Endothelial cell of umbilical vein (primary cell): ENCODE measurements around the gene MVB12B. TPM values are rescaled to one million over a fixed set of nuclear protein-coding genes. Genes with fewer than 3 reads are reported as not detected.

Experiments
- BruUV-seq: library from RNA; stranded (reverse); fragments of 400-500 nt; replicated peaks from 2 replicates; lab custom pipeline; 2021; lab: Mats Ljungman, UMichigan
- CTCF ChIA-PET: fragments of 300-600, 350-600 bp; sonication (Branson Sonifier 250); formaldehyde crosslinking; loops from one replicate; lab custom pipeline; 2021; ENCODE audit warnings: antibody characterized with exemption, inconsistent platforms; lab: Charles Lee
- POLR2A ChIA-PET: fragments of 300-600, 350-600 bp; sonication (Branson Sonifier 250); formaldehyde crosslinking; loops from one replicate; lab custom pipeline; 2021; ENCODE audit warnings: antibody characterized with exemption, inconsistent platforms; lab: Charles Lee
- DNase-seq: peaks from one replicate; pipeline ENCODE4 v3.0.0-alpha.2; 2011; ENCODE audit warnings: low read depth, low spot score
- FAIRE-seq: peaks from 2 replicates; lab custom pipeline; 2011; peaks lifted over from hg19 to GRCh38; lab: Jason Lieb, UNC
- H2AFZ ChIP-seq: 2 replicates; pipeline ENCODE4 v1.6.0; 2012; ENCODE audit warnings: low read depth, low read length, control low read depth, inconsistent platforms
- H3K27ac ChIP-seq: 2 replicates; pipeline ENCODE4 v1.5.1; 2011; ENCODE audit warnings: low read depth, mild to moderate bottlenecking, control low read depth, low read length, moderate library complexity; ENCODE audit not compliant: insufficient read depth
- H3K27me3 ChIP-seq, 2 experiments: 2 replicates each; pipeline versions ENCODE4 v1.6.0 to v1.6.1; 2011; ENCODE audit warnings: low read length in 2 of 2, mixed read lengths in 1 of 2; ENCODE audit not compliant: control insufficient read depth in 2 of 2, insufficient read depth in 2 of 2
- H3K36me3 ChIP-seq, 2 experiments: 2 replicates in 1 of 2; 3 replicates in 1 of 2; pipeline ENCODE4 v1.5.1; 2011; ENCODE audit warnings: low read length in 2 of 2, mild to moderate bottlenecking in 1 of 2, moderate library complexity in 1 of 2; ENCODE audit not compliant: control insufficient read depth in 2 of 2, insufficient read depth in 2 of 2; ENCODE audit errors: extremely low read depth in 1 of 2
- H3K4me1 ChIP-seq: 3 replicates; pipeline ENCODE4 v1.5.1; 2011; ENCODE audit warnings: mild to moderate bottlenecking, low read length; ENCODE audit not compliant: control insufficient read depth, insufficient read depth; ENCODE audit errors: extremely low read depth
- H3K4me2 ChIP-seq: 2 replicates; pipeline ENCODE4 v1.6.1; 2011; ENCODE audit warnings: low read length, control low read depth, mixed read lengths; ENCODE audit not compliant: insufficient read depth
- H3K4me3 ChIP-seq, 3 experiments: fragments of 200-600 bp in 1 of 3; sonication (generic), shearing (Covaris generic) in 1 of 3; replicated peaks in 1 of 3; 2 replicates each; pipeline ENCODE4 v1.5.1; 2011 to 2016; ENCODE audit warnings: control low read depth in 3 of 3, low read length in 3 of 3, mild to moderate bottlenecking in 2 of 3, inconsistent platforms in 1 of 3, low read depth in 1 of 3, moderate library complexity in 1 of 3; ENCODE audit not compliant: insufficient read depth in 1 of 3
- H3K79me2 ChIP-seq: 2 replicates; pipeline ENCODE4 v1.6.0; 2012; ENCODE audit warnings: low read length, inconsistent platforms; ENCODE audit not compliant: control insufficient read depth, insufficient read depth
- H3K9ac ChIP-seq: replicated peaks from 2 replicates; pipeline ENCODE3; 2011; ENCODE audit warnings: low read length, control low read depth; ENCODE audit not compliant: insufficient read depth; ENCODE audit errors: extremely low read depth
- H3K9me1 ChIP-seq: replicated peaks from 3 replicates; pipeline ENCODE4 v1.6.0; 2011; ENCODE audit warnings: mild to moderate bottlenecking, low read length; ENCODE audit not compliant: control insufficient read depth, insufficient read depth; ENCODE audit errors: extremely low read depth
- H3K9me3 ChIP-seq: replicated peaks from 2 replicates; pipeline ENCODE4 v1.5.1; 2012; ENCODE audit warnings: low read length, inconsistent platforms; ENCODE audit not compliant: control insufficient read depth, insufficient read depth
- H4K20me1 ChIP-seq: replicated peaks from 2 replicates; pipeline ENCODE3; 2011; ENCODE audit warnings: mild to moderate bottlenecking, low read length; ENCODE audit not compliant: control insufficient read depth, insufficient read depth; ENCODE audit errors: extremely low read depth
- EZH2 ChIP-seq: IDR thresholded peaks from 2 replicates; pipeline ENCODE4 v1.6.1; 2012; ENCODE audit warnings: borderline replicate concordance, low read depth, mild to moderate bottlenecking, moderate library complexity, low read length, inconsistent platforms; ENCODE audit not compliant: severe bottlenecking
- FOS ChIP-seq: IDR thresholded peaks from 2 replicates; pipeline ENCODE4 v1.6.1; 2011; ENCODE audit warnings: mild to moderate bottlenecking, low read length, moderate library complexity, borderline replicate concordance; ENCODE audit not compliant: insufficient read depth
- GATA2 ChIP-seq: IDR thresholded peaks from 2 replicates; pipeline ENCODE4 v1.7.0; 2011; ENCODE audit warnings: low read depth, mild to moderate bottlenecking, moderate library complexity, mixed read lengths, low read length; ENCODE audit not compliant: insufficient read length, insufficient read depth
- JUN ChIP-seq: IDR thresholded peaks from 2 replicates; pipeline ENCODE4 v1.6.1; 2011; ENCODE audit warnings: borderline replicate concordance, low read depth; ENCODE audit not compliant: insufficient read length, insufficient read depth
- MAX ChIP-seq: IDR thresholded peaks from 2 replicates; pipeline ENCODE4 v1.6.1; 2011; ENCODE audit not compliant: insufficient read depth, insufficient read length
- MYC ChIP-seq: IDR thresholded peaks from one replicate; pipeline ENCODE4 v1.6.1; 2011; ENCODE audit warnings: mild to moderate bottlenecking, low read depth, low read length
- POLR2A ChIP-seq: IDR thresholded peaks from 2 replicates; pipeline ENCODE4 v1.6.1; 2012; ENCODE audit warnings: low read depth, mild to moderate bottlenecking, control low read depth, low read length
- POLR2AphosphoS5 ChIP-seq: IDR thresholded peaks from 2 replicates; pipeline ENCODE4 v1.6.1; 2012; ENCODE audit warnings: low read depth, mild to moderate bottlenecking, control low read depth, low read length, moderate library complexity; ENCODE audit not compliant: insufficient read depth
- dilution Hi-C: fragments of 300-500 bp; cut with MboI; formaldehyde crosslinking; loops from one replicate; pipeline ENCODE4 v1.15.0; 2019; ENCODE audit warnings: low sequenced_read_pairs; ENCODE audit not compliant: extremely low pct_ligation_motif_present
- intact Hi-C: fragments of 100-400 bp; cut with micrococcal nuclease; formaldehyde crosslinking; loops from one replicate; pipeline ENCODE4 v1.10.0; 2022
- polyA plus RNA-seq, 4 experiments: library from polyadenylated mRNA; depleted of rRNA in 3 of 4; stranded (reverse) in 3 of 4; unstranded in 1 of 4; fragments of >200 nt; gene quantifications; 2 replicates each; pipeline versions ENCODE4 v1.2.1 to v1.2.3, GENCODE V29; 2011 to 2012; ENCODE audit warnings: missing spikeins in 1 of 4
- total RNA-seq: library from RNA; stranded (reverse); gene quantifications from 2 replicates; pipeline ENCODE4 v1.2.3, GENCODE V29; 2021
- TF ChIP-seq, protein P1 (sequence below), 2 donors: IDR thresholded peaks; 1 replicate in 1 of 2; 2 replicates in 1 of 2; pipeline ENCODE4 v1.5.1; 2011; ENCODE audit warnings: low read length in 2 of 2, mild to moderate bottlenecking in 2 of 2, moderate library complexity in 2 of 2, control low read depth in 1 of 2, inconsistent platforms in 1 of 2, low read depth in 1 of 2; ENCODE audit not compliant: insufficient read depth in 1 of 2; ENCODE audit errors: extremely low read depth in 1 of 2

MVB12B gene
- total and polyA plus RNA-seq, 2 donors (not counting 3 experiments of a cell fraction or from before 2014, with no cell fraction given): 6.6 to 17.3 TPM

DNA sequence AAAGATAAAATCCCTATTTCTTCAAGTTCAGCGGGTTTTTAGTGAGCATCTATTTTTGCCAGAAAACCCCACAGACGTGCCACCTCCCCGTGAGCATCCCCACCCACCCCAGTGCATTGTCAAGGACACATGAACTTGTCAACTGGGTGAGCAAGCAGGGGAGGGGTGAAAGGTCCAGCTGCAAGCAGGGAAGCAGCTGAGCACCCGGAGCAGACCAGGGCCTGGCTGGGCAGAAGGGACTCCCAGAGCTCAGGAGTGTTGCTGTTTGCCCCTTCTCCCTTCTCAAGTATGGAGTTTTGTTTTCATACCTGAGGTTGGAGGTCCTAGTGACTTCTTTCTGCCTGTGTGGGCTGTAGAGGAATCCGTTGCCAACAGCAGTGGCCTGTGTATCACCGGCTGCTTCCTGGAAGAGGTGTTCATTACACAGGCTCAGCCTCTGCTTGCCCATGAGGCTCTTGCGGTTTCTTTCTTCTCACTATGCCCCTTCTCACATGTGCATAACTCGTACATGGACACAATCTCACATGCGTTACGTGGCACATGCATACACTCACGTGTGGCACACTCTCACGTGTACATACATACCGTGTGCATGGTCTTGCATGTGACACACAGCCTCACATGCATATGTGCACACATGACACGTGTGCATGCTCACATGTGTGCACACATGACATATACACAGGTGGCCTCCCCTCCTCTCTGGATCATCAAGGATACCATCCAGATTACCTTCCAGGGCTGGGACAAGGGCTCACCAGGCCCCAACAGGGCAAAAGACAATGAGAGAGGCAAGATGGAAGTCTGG lies 126.7 kb downstream of the MVB12B start:
- BruUV-seq: no TSS peak

More for the DNA sequence above, 126.7 kb downstream of the MVB12B start:
- intact Hi-C loops (no loop called here), dilution Hi-C loops (no loop called here)
- Histone ChIP-seq H2AFZ (no peak overlapping the region), H3K27me3 (no peaks in the 10 kb centered on the region), H3K27ac (no peak overlapping the region), H3K9me3 (no peaks in the 10 kb centered on the region), H3K9me1 (no peaks in the 10 kb centered on the region), H3K4me2 (no peak overlapping the region), H4K20me1 (no peaks in the 10 kb centered on the region), H3K36me3 (no peaks in the 10 kb centered on the region), H3K79me2 (no peaks in the 10 kb centered on the region), H3K9ac (no peak overlapping the region), H3K4me1 (no peaks in the 10 kb centered on the region), H3K4me3 (no peak overlapping the region)
- no peak for TF ChIP-seq POLR2A
- TF ChIP-seq, protein P1, sequence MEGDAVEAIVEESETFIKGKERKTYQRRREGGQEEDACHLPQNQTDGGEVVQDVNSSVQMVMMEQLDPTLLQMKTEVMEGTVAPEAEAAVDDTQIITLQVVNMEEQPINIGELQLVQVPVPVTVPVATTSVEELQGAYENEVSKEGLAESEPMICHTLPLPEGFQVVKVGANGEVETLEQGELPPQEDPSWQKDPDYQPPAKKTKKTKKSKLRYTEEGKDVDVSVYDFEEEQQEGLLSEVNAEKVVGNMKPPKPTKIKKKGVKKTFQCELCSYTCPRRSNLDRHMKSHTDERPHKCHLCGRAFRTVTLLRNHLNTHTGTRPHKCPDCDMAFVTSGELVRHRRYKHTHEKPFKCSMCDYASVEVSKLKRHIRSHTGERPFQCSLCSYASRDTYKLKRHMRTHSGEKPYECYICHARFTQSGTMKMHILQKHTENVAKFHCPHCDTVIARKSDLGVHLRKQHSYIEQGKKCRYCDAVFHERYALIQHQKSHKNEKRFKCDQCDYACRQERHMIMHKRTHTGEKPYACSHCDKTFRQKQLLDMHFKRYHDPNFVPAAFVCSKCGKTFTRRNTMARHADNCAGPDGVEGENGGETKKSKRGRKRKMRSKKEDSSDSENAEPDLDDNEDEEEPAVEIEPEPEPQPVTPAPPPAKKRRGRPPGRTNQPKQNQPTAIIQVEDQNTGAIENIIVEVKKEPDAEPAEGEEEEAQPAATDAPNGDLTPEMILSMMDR (IDR thresholded peaks at IDR 0.05; ENCODE audit: extremely low read depth in 1 of 2, insufficient read depth in 1 of 2, low read depth in 1 of 2, low read length in 2 of 2): no peak
- no peak for TF ChIP-seq POLR2AphosphoS5
- no peak for TF ChIP-seq MYC
- no peak for TF ChIP-seq GATA2
- no peak for TF ChIP-seq JUN
- no peak for TF ChIP-seq FOS
- no peak for TF ChIP-seq MAX
- TF ChIP-seq EZH2: no peak
- ChIA-PET POLR2A (no interaction called here), CTCF (interaction anchor here (1.0 kb wide), 1 partner anchor 26 kb away, joined by 3 read pairs; no protein-coding TSS in a partner anchor)
- FAIRE-seq: no peak
- DNase-seq: no peak
